Left ventricle myocardium superior (tissue), 1 donor: Measurements from ENCODE around the gene FAM193B. TPM values are rescaled to one million over a fixed set of nuclear protein-coding genes. Genes with fewer than 3 reads are reported as not detected.

ENCODE experiments used
- ATAC-seq: fragments of 200-7000 bp; cut with Tn5 transposase; one replicate; pipeline ENCODE4 v1.9.1; 2020; ENCODE audit warnings: mild to moderate bottlenecking, moderate library complexity
- DNase-seq: peaks from one replicate; pipeline ENCODE4 v3.0.0-alpha.2; 2020
- intact Hi-C: fragments of 100-400 bp; cut with micrococcal nuclease; formaldehyde crosslinking; loops from one replicate; pipeline ENCODE4 v1.11.0; 2022
- total RNA-seq: library from RNA; stranded (reverse); fragmentation: NEBNext Ultra II Directional; extraction: Animal tissue kit (Norgen Biotek cat#: 25700); gene quantifications from one replicate; pipeline ENCODE4 v1.2.1, GENCODE V29; 2021
- donor health status: DM: no; HTN: yes; CAD: no; lungs with severe emphysema.

Gene FAM193B
- total RNA-seq, 1 donor from 2014 or later, result 26.4 TPM

DNA sequence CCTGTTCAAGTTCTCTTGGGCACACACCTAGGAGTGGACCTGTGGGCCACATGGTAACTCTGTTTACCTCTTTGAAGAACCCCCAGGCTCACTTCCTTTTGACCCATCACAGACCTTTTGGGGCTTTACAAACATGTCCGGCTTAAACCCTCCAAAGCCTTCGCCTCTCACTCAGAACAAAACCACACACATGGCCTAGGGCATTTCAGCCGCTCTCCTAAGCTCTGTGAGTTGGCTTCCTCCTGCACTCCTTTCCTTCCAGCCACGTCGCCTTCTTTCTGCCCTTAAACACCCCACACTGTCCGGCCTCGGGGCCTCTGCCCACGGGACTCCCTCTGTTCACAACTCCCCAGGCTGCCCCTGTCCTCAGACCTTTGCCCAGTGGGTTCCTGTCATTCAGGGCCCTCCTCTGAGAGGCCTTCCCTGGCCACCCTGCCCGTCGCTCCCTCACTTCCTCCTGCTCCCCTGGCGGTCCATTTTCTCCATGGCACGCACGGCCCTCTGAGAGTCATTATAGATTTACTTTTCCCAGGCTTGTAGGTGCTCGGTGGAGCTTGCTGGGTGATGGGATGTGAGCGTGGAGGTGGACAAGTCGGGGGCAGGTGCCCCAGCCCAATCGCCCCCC, 46.7 kb downstream of the FAM193B start:
- intact Hi-C loops, result no loop called here
- ATAC-seq, result no peak

GRCh38 chr5:177507165-177507564, 47.2 kb downstream of the FAM193B start:
- intact Hi-C loops, result no loop called here
- DNase-seq (no peak), ATAC-seq (no peak)

More for the DNA sequence above, 46.7 kb downstream of the FAM193B start:
- peak; percentile 26 for DNase-seq

- DNase-seq (no peak), ATAC-seq (no peak)
- intact Hi-C loops, result no loop called here
Measured at GRCh38 chr5:177505075-177505474, 49.3 kb downstream of the FAM193B start.

DNA sequence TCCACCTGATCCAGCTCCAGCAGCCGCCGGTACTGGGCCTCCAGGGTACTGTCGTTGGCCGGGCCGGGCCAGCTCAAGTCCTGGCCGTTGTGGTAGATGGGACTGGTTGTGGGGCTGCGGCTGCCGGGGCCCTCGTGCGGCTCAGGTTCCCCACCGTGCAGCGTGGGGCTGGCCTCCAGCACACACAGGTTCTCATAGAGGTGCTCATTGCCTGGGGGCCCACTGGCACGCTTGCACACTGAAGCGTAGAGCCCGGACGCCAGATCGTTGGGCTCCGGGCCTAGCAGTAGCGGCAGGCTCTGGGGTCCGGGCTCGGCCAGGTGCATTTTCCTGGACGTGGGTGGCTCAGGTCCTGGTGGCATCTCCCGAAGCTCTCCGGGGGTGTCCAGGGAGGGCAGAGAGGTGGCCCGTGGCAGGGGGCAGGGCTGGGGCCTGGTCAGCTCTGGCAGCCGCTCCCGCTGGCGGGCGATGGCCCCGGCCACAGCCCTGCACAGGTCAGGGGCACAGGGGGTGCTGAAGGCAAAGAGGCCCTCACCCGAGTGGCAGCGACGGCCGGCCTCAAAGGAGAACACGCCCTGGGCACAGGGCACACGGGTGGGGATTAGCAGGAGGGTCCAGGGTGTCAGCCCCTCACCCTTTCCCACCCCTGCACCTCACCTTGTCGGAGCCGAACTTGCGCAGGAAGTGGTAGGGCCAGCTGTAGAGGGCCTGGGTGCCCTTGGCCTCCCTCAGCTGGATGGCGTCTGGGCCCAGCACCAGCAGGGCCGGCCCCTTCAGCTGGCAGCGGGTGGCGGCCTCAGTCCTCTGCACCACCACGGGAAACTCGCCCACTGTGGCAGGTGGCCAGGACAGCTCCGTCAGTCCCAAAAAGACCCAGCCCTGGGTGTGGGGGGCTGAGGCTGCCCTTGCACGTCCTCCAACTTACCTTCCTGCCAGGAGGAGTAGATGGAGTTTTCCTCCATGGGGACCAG, 50.0 kb downstream of the FAM193B start:
- DNase-seq, result no peak
- intact Hi-C loops, result loop anchor here (5.0 kb wide), 1 partner anchor 117 kb away; no protein-coding TSS in a partner anchor
- ATAC-seq, result no peak

DNA sequence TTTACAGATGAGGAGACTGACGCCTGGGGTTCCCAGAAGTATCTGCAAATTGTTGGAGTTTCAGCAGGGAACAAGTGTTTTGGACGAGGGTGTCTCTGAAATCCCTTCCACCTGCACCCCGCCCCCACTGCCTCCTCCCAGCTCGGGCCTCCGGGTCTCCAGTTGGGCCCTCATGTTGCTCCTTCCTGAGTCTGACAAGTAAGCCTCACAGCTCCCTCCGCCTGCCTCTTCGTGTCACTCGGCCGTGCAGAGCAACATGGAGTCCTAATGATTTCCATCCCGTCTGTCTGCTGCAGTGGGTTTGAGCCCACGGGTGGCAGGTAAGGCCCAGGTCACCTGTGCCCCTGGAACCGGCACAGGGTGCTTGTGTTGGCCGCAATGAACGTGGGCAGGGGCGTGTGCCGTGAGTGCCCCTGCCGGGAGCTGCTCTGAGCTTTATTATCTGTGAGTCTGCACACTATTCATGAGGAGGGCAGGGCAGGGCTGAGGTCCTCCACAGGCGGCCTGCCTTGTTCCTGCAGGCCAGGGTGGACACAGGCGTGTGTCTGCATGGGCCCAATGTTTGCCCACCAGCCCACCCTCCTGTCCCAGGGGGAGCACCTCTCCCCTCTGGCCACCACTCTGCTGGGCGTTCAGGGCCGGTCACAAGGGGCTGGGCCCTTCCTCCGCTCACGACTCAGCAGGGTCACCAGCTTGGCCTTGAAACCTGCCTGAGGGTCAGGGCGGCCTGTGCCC, 50.8 kb downstream of the FAM193B start:
- ATAC-seq (no peak), DNase-seq (no peak)
- intact Hi-C loops, result loop anchor here (5.0 kb wide), 1 partner anchor 116 kb away; no protein-coding TSS in a partner anchor

DNA sequence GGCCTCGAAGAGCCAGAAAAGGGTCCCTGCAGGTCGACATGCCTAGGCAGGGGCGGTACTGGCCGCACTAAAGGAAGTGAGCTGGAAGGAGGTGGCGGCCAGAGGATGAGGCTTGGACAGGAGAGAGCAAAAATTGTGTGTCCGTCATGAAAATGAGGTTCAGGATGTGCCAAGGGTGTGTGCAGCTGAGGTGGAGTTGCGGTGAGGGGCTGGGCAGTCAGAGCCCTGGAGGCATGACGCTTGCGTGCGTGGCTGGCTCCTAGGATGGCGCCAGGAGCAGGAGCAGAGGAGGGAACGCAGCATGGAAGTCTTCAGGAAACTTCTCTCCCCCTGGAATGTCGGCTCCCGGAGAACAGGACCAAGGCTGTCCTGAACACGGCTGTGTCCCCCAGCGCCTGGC, 51.5 kb downstream of the FAM193B start:
- DNase-seq, result no peak
- intact Hi-C loops, result loop anchor here (5.0 kb wide), 1 partner anchor 116 kb away; no protein-coding TSS in a partner anchor
- ATAC-seq, result no peak

GRCh38 chr5:177501874-177502678, 52.3 kb downstream of the FAM193B start:
- intact Hi-C loops, result loop anchor here (5.0 kb wide), 1 partner anchor 115 kb away; no protein-coding TSS in a partner anchor
- ATAC-seq (no peak), DNase-seq (no peak)

DNA sequence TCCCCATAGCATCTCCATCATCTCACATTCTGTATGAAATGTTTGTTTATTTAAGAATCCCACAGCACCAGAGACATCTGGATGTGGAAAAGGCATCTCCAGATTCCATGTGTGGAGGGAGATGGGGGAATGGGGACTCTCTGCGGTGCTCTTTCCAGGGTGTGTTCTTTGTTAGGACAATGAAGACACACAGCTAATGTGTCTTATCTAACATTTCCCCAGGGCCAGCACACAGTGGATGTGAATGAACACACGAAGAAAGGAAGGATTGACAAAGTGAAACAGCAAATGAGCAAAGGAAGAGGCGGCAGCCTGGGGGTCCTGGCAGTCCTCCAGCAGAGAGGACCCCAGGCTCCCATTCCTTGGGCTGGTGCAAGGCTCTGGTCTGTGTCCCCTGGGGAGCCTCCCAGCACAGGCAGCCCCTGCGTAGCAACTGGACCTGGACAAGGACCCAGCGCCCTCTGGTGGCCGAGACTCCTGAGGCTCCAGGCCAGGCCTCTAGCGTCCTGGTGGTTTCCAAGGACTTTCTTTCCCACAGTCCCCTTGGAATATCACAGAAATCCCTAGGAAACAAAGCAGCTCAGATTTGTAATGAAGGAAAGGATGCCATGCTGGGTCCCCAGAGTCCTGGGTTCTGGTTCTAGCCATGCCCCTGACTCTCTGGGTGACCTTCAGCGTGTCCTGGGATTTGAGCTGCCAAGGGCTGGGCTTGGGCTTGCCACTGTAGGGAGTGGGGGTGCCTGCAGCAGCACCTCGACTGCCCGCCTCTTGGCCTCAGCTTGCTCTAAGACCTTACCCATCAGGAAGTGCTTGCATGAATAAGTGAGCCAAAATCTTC, 53.5 kb downstream of the FAM193B start:
- DNase-seq (peak; percentile 97), ATAC-seq (peak; percentile 33)
- intact Hi-C loops, result loop anchor here (5.0 kb wide), 1 partner anchor 114 kb away; no protein-coding TSS in a partner anchor

DNA sequence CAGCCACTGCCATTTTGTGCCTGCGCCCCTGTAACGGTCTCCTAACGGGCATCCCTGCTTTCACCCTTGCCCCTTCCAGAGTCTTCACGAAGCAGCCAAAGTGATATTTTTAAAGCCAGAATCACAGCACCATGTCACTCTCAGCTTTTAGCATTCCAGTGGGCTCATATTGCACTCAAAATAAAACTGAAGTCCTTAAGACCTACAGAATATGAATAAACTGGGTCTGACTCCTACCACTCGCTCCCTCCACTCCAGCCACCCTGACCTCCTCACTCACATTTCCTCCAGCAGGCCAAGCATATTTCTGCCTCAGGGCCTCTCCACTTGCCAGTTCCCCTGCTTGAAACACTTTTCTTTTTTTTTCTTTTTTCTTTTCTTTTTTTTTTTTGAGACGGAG, 54.5 kb downstream of the FAM193B start:
- ATAC-seq, result no peak
- intact Hi-C loops, result loop anchor here (5.0 kb wide), 1 partner anchor 113 kb away; no protein-coding TSS in a partner anchor

GRCh38 chr5:177498013-177498787, 56.2 kb downstream of the FAM193B start:
- DNase-seq (peak; percentile 71), ATAC-seq (peak; percentile 8)
- intact Hi-C loops, result no loop called here

More for the DNA sequence above, 54.5 kb downstream of the FAM193B start:
- no peak for DNase-seq

DNA sequence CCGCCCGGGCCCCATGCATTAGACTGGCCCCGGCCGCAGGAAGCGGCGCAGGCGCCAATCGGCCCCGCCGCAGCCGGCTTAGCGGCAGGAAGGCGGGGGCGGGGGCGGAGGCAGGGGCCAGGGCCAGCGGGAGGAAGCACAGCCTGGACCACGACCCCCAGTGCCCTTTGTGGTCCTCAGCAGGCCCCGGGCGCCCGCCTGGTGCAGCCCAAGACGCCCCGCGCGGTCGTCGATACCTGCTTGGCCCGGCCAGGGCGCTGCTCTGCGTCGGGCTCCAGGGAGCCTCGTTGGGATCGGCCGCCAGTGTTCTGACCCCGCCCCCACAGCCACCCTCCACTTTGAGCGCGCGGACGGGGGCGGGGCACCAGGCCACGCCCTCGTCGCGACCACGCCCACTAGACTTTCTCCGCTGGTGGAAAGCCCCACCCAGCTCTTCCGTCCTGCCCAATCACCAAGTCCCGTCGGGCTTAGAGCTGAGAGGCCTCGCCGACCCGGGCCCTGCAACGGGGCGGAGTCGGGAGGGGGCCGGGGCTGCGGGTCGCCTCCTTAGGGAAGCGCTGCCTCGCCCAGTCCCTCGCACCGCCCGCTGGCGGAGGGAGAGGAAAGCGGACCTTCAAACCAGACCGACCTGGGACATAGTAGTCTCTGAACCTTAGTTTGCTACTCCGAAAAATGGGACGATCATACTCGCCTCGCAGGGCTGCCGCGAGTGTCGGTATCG, 56.9 kb downstream of the FAM193B start, which contains the start of gene PDLIM7:
TSS of gene PDLIM7 (minus strand) at position 313 of the 721 bp plus-strand sequence. CDS start 1,092 bp downstream, outside the sequence.
- intact Hi-C loops, result no loop called here
- DNase-seq, result peak; percentile 98
- peak; percentile 89 for ATAC-seq

DNA sequence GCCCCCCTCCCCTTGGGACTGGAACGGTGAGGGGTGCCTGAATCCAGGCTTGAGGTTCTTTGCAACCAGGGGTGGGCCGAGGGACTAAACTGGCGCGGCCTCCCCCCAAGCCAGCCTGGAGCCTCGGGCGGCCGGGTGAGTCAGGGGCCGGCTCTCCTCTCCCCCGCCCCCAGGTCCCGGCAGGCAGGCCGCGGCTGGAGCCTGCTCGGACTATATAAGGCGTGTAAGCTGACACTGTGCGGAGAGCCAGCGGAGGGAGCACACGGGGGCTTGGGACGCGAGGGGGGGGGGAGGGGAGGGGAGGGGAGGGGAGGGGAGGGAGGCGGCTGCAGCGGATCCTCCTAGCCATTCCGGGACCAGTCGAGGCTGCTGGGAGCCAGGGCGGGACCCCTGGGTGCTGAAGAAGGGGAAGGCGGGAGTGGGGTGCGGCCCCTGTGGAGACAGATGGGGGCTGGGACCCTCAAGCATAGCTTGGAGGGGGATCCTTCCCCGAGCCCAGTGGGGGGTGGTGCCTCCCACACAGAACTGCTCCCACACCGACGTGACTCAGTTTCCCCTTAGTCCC, 57.6 kb downstream of the FAM193B start:
- ATAC-seq (peak; percentile 65), DNase-seq (peak; percentile 85)
- intact Hi-C loops, result no loop called here

GRCh38 chr5:177496070-177496726, 58.2 kb downstream of the FAM193B start:
- ATAC-seq (no peak), DNase-seq (no peak)
- intact Hi-C loops, result no loop called here

DNA sequence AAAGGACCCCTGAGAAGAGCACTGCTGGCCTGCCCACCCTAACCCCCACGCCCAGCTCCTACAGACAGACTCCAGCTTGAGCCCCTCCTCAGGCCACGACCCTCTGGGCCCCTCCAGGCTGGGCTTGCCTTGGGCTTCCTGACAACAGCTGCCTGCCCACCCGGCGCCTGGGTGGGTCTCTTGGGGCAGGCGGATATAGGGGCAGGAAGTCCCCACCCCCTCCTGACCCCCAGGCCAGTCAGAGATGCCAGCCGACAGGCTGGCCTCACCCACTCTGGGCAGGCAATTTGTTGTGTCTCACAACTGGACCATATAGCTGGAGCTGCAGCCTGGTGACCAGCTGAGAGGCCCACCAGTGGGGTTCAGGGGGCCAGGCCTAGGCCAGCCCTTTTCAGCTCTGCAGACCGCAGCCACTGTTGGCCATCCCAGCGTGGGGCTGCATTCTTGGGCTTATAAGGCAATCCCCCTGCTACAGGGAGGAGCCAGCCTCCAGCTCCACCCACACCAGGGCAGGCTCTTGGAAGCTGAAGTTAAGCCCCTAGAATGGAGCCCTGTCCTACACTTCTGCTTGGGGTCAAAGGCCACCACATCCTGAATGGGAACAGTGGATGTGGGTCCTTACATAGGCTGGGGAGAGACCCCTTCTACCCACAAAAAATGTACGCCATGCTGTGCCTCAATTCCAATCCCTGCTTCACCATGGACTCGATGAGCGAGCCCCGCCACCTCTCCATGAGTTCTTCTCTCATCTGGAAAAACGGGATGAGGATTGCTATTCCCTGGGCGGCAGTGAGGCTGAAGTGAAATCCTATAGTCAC, 58.9 kb downstream of the FAM193B start:
- intact Hi-C loops, result no loop called here
- ATAC-seq, result no peak
- DNase-seq, result peak; percentile 71
